HepG2 (cell line): ENCODE measurements around the gene BEAN1. TPM values are rescaled to one million over a fixed set of nuclear protein-coding genes. Genes with fewer than 3 reads are reported as not detected.

Source experiments
- CBX1 ChIP-seq: IDR thresholded peaks from one replicate; pipeline ENCODE4 v1.6.1; 2016; ENCODE audit warnings: antibody characterized with exemption, low read depth
- CREM ChIP-seq, 2 experiments: sonication (generic) in 1 of 2; formaldehyde crosslinking in 1 of 2; IDR thresholded peaks; 2 replicates each; pipeline versions ENCODE4 v1.4.0 to v1.6.1; 2016 to 2020; ENCODE audit warnings: antibody characterized with exemption in 1 of 2, mild to moderate bottlenecking in 1 of 2, missing genetic modification reagents in 1 of 2
- GLI4 ChIP-seq: sonication (generic); formaldehyde crosslinking; IDR thresholded peaks from 2 replicates; pipeline ENCODE4 v1.5.1; 2020; ENCODE audit warnings: missing genetic modification reagents, mild to moderate bottlenecking, moderate library complexity, borderline replicate concordance
- HNF4A ChIP-seq: sonication (generic); formaldehyde crosslinking; IDR thresholded peaks from 2 replicates; pipeline ENCODE4 v1.4.0; 2020; ENCODE audit warnings: missing genetic modification reagents
- MAZ ChIP-seq, 2 experiments: sonication (generic) in 1 of 2; formaldehyde crosslinking in 1 of 2; IDR thresholded peaks; 2 replicates each; pipeline versions ENCODE4 v1.5.0 to v1.6.1; 2012 to 2020; ENCODE audit warnings: low read depth in 2 of 2, mild to moderate bottlenecking in 2 of 2, borderline replicate concordance in 1 of 2, improper control_type of control experiment in 1 of 2, low read length in 1 of 2, missing genetic modification reagents in 1 of 2, moderate library complexity in 1 of 2
- RXRA ChIP-seq: sonication (generic); formaldehyde crosslinking; IDR thresholded peaks from 2 replicates; pipeline ENCODE4 v1.5.1; 2020; ENCODE audit warnings: missing genetic modification reagents
- ZNF136 ChIP-seq: sonication (generic); formaldehyde crosslinking; IDR thresholded peaks from 2 replicates; pipeline ENCODE4 v1.8.1; 2022; ENCODE audit warnings: low read depth, mild to moderate bottlenecking, moderate library complexity, missing genetic modification reagents
- ZNF180 ChIP-seq: sonication (generic); formaldehyde crosslinking; IDR thresholded peaks from 2 replicates; pipeline ENCODE4 v1.4.0; 2020; ENCODE audit warnings: low read depth, missing genetic modification reagents, borderline replicate concordance
- ZNF333 ChIP-seq: sonication (generic); formaldehyde crosslinking; IDR thresholded peaks from 2 replicates; pipeline ENCODE4 v1.4.0; 2020; ENCODE audit warnings: mild to moderate bottlenecking, missing genetic modification reagents, borderline replicate concordance
- ZNF350 ChIP-seq: sonication (generic); formaldehyde crosslinking; IDR thresholded peaks from 2 replicates; pipeline ENCODE4 v1.4.0; 2020; ENCODE audit warnings: mild to moderate bottlenecking, low read depth, missing genetic modification reagents, borderline replicate concordance
- ZNF441 ChIP-seq: sonication (generic); formaldehyde crosslinking; IDR thresholded peaks from 2 replicates; pipeline ENCODE4 v1.7.0; 2021; ENCODE audit warnings: missing genetic modification reagents, borderline replicate concordance
- ZNF619 ChIP-seq: sonication (generic); formaldehyde crosslinking; IDR thresholded peaks from 2 replicates; pipeline ENCODE4 v1.4.0; 2020; ENCODE audit warnings: mild to moderate bottlenecking, missing genetic modification reagents
- polyA plus RNA-seq, 8 experiments: library from polyadenylated mRNA; depleted of rRNA in 3 of 8; stranded (reverse) in 7 of 8; unstranded in 1 of 8; fragments of >200 nt; fragmentation: Illumina TruSeq in 4 of 8; extraction: Trizol in 4 of 8; gene quantifications; 2 replicates each; pipeline versions ENCODE4 v1.2.1 to v1.2.3, GENCODE V29; 2011 to 2016; ENCODE audit warnings: low read depth in 4 of 8, missing spikeins in 1 of 8, mixed read lengths in 1 of 8; ENCODE audit not compliant: insufficient read depth in 1 of 8
- total RNA-seq, 5 experiments: library from RNA; depleted of rRNA; stranded (reverse); fragments of >200 nt; fragmentation: Illumina TruSeq; extraction: Trizol; gene quantifications; 2 replicates each; pipeline ENCODE4 v1.2.3, GENCODE V29; 2016; ENCODE audit warnings: low read depth in 1 of 5
- TF ChIP-seq, protein P1 (sequence below): sonication (generic); formaldehyde crosslinking; IDR thresholded peaks from 2 replicates; pipeline ENCODE4 v1.4.0; 2020; ENCODE audit warnings: mild to moderate bottlenecking, missing genetic modification reagents
- TF ChIP-seq, protein P2 (sequence below): sonication (generic); IDR thresholded peaks from 2 replicates; pipeline ENCODE4 v1.6.1; 2016; ENCODE audit warnings: low read depth, borderline replicate concordance
- TF ChIP-seq, protein P3 (sequence below): sonication (generic); formaldehyde crosslinking; IDR thresholded peaks from 2 replicates; pipeline ENCODE4 v1.4.0; 2020; ENCODE audit warnings: missing genetic modification reagents

The BEAN1 gene
- total and polyA plus RNA-seq, 2 of the 13 experiments (the other 11 are each of a cell fraction or from before 2014, with no cell fraction given): 0.53 to 1.4 TPM

DNA sequence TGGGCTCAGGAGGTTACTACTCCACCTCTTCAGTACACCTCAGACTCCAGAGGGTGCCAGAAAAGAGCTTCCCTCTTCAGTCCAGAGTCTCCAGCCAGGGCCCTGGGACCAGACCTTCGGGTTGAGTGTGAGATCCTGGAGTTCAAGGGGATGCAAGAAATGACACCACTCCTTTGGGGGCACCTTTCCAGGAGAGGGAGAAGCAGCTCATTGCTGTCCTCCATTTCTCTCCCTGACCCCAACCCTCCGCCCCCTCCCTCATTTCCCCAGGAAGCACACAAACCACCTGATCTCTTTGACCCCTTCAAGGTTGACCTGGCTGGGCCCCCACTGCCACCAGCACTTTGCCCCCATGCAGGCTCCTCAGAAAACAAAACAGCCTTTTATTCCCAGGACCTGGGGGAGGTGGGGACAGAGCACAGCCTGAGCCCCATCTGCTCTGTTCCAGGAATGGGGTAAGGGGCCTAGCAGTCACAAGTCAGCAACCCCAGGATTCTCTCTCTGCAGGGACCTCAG is 39.2 kb upstream of the BEAN1 start (continued):
- TF ChIP-seq MAZ (IDR thresholded peaks at IDR 0.05; ENCODE audit: borderline replicate concordance, low read depth, low read length) (peak; percentile 22; the same call in 1 of the 2 replicates), MAZ (CRISPR knock-in tag; IDR thresholded peaks at IDR 0.05; ENCODE audit: low read depth) (peak; percentile 27; the same call in 1 of the 2 replicates), ZNF441 (no peak), ZNF350 (CRISPR knock-in tag) (peak; percentile 53), ZNF333 (CRISPR knock-in tag) (no peak), ZNF619 (CRISPR knock-in tag) (0 out of 2 replicates have a peak, but pooled peaks have one; percentile 38), RXRA (peak; percentile 44; the same call in 1 of the 2 replicates), CBX1 (no peak), HNF4A (CRISPR knock-in tag) (peak; percentile 71), ZNF180 (CRISPR knock-in tag) (no peak), CREM (IDR thresholded peaks at IDR 0.05) (peak; percentile 15; the same call in 1 of the 2 replicates), CREM (CRISPR knock-in tag; IDR thresholded peaks at IDR 0.05) (no peak), ZNF136 (no peak), GLI4 (CRISPR knock-in tag) (no peak)
- TF ChIP-seq, protein P1, sequence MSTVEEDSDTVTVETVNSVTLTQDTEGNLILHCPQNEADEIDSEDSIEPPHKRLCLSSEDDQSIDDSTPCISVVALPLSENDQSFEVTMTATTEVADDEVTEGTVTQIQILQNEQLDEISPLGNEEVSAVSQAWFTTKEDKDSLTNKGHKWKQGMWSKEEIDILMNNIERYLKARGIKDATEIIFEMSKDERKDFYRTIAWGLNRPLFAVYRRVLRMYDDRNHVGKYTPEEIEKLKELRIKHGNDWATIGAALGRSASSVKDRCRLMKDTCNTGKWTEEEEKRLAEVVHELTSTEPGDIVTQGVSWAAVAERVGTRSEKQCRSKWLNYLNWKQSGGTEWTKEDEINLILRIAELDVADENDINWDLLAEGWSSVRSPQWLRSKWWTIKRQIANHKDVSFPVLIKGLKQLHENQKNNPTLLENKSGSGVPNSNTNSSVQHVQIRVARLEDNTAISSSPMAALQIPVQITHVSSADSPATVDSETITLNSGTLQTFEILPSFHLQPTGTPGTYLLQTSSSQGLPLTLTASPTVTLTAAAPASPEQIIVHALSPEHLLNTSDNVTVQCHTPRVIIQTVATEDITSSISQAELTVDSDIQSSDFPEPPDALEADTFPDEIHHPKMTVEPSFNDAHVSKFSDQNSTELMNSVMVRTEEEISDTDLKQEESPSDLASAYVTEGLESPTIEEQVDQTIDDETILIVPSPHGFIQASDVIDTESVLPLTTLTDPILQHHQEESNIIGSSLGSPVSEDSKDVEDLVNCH: no peak
- TF ChIP-seq, protein P2, sequence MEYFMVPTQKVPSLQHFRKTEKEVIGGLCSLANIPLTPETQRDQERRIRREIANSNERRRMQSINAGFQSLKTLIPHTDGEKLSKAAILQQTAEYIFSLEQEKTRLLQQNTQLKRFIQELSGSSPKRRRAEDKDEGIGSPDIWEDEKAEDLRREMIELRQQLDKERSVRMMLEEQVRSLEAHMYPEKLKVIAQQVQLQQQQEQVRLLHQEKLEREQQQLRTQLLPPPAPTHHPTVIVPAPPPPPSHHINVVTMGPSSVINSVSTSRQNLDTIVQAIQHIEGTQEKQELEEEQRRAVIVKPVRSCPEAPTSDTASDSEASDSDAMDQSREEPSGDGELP: peak; percentile 58; the same call in 1 of the 2 replicates
- TF ChIP-seq, protein P3, sequence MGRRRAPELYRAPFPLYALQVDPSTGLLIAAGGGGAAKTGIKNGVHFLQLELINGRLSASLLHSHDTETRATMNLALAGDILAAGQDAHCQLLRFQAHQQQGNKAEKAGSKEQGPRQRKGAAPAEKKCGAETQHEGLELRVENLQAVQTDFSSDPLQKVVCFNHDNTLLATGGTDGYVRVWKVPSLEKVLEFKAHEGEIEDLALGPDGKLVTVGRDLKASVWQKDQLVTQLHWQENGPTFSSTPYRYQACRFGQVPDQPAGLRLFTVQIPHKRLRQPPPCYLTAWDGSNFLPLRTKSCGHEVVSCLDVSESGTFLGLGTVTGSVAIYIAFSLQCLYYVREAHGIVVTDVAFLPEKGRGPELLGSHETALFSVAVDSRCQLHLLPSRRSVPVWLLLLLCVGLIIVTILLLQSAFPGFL: no peak
